RWPE1 (cell line): ENCODE data around the gene GRIN3B.

ENCODE experiments used
- CTCF ChIA-PET: fragments of 350-600 bp; sonication (Branson Sonifier 250); formaldehyde crosslinking; extraction: SDS; loops from one replicate; lab custom pipeline; 2021; lab: Yijun Ruan, JAX
- POLR2A ChIA-PET: fragments of 400-600 bp; formaldehyde crosslinking; extraction: SDS; loops from one replicate; lab custom pipeline; 2020; ENCODE audit warnings: antibody characterized with exemption; ENCODE audit not compliant: low non-redundant PET; lab: Yijun Ruan, JAX
- DNase-seq: peaks from one replicate; pipeline ENCODE4 v3.0.0; 2012; ENCODE audit warnings: low spot score
- H3K27ac ChIP-seq: fragments of 450-650 bp; 2 replicates; pipeline ENCODE4 v1.5.1; 2017
- TF ChIP-seq, protein P1 (sequence below): fragments of 450-650 bp; conservative IDR thresholded peaks from 2 replicates; pipeline ENCODE4 v1.5.1; 2017; ENCODE audit warnings: low read depth, mild to moderate bottlenecking

GRIN3B gene, protein sequence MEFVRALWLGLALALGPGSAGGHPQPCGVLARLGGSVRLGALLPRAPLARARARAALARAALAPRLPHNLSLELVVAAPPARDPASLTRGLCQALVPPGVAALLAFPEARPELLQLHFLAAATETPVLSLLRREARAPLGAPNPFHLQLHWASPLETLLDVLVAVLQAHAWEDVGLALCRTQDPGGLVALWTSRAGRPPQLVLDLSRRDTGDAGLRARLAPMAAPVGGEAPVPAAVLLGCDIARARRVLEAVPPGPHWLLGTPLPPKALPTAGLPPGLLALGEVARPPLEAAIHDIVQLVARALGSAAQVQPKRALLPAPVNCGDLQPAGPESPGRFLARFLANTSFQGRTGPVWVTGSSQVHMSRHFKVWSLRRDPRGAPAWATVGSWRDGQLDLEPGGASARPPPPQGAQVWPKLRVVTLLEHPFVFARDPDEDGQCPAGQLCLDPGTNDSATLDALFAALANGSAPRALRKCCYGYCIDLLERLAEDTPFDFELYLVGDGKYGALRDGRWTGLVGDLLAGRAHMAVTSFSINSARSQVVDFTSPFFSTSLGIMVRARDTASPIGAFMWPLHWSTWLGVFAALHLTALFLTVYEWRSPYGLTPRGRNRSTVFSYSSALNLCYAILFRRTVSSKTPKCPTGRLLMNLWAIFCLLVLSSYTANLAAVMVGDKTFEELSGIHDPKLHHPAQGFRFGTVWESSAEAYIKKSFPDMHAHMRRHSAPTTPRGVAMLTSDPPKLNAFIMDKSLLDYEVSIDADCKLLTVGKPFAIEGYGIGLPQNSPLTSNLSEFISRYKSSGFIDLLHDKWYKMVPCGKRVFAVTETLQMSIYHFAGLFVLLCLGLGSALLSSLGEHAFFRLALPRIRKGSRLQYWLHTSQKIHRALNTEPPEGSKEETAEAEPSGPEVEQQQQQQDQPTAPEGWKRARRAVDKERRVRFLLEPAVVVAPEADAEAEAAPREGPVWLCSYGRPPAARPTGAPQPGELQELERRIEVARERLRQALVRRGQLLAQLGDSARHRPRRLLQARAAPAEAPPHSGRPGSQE

DNA sequence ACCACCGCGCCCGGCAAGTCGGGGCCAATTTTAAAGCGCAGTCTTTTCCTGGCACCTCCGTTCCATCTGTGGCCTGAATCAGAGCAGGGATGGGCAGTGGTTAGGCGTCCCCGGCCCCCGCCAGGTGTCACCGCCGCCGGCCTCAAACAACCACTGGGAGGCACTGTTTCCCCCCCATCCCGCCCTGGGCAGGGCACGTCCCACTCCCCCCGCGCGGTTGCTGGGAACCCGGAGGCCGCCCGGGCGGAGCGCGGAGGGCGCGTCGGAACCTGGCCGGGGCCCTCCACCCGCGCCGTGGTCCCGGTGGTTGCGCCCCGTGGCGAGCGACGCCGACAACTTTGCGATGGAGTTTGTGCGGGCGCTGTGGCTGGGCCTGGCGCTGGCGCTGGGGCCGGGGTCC, at the start of gene GRIN3B:
Gene GRIN3B (plus strand): TSS at position 325 of the 400 bp plus-strand sequence. CDS start 19 bp downstream, at position 344.
- ChIA-PET POLR2A (no interaction called here), CTCF (no interaction called here)
- TF ChIP-seq, protein P1, sequence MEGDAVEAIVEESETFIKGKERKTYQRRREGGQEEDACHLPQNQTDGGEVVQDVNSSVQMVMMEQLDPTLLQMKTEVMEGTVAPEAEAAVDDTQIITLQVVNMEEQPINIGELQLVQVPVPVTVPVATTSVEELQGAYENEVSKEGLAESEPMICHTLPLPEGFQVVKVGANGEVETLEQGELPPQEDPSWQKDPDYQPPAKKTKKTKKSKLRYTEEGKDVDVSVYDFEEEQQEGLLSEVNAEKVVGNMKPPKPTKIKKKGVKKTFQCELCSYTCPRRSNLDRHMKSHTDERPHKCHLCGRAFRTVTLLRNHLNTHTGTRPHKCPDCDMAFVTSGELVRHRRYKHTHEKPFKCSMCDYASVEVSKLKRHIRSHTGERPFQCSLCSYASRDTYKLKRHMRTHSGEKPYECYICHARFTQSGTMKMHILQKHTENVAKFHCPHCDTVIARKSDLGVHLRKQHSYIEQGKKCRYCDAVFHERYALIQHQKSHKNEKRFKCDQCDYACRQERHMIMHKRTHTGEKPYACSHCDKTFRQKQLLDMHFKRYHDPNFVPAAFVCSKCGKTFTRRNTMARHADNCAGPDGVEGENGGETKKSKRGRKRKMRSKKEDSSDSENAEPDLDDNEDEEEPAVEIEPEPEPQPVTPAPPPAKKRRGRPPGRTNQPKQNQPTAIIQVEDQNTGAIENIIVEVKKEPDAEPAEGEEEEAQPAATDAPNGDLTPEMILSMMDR: no peak; the same call in 1 of the 2 replicates
- H3K27ac ChIP-seq: no peak within 1 kb of the TSS
- peak; percentile 54 for DNase-seq

DNA sequence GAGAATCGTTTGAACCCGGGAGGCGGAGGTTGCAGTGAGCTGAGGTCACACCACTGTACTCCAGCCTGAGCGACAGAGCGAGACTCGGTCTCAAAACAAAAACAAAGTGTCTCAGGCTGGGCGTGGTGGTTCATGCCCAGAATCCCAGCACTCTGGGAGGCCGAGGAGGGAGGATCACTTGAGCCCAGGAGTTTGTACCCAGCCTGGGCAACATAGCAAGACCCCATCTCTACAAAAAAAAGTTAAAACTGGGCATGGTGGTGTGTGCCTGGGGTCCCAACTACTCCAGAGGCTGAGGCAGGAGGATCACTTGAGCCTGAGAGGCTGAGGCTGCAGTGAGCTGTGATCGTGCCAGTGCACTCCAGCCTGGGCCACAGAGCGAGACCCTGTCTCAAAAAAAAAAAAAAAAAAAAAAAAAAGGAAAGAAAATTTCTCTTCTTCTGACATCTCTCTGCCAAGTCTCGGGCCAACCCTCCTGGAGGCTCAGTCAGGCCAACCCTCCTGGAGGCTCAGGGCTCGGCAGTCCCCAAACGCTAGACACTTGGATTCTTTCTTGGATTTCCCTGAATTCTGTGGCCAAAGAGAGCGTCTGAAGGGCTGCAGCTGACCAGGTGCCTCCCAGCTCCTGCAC, 48.1 kb upstream of the GRIN3B start:
- no peak overlapping the region for H3K27ac ChIP-seq
- no peak for DNase-seq
- ChIA-PET POLR2A (no interaction called here), CTCF (no interaction called here)
- TF ChIP-seq, protein P1: no peak

DNA sequence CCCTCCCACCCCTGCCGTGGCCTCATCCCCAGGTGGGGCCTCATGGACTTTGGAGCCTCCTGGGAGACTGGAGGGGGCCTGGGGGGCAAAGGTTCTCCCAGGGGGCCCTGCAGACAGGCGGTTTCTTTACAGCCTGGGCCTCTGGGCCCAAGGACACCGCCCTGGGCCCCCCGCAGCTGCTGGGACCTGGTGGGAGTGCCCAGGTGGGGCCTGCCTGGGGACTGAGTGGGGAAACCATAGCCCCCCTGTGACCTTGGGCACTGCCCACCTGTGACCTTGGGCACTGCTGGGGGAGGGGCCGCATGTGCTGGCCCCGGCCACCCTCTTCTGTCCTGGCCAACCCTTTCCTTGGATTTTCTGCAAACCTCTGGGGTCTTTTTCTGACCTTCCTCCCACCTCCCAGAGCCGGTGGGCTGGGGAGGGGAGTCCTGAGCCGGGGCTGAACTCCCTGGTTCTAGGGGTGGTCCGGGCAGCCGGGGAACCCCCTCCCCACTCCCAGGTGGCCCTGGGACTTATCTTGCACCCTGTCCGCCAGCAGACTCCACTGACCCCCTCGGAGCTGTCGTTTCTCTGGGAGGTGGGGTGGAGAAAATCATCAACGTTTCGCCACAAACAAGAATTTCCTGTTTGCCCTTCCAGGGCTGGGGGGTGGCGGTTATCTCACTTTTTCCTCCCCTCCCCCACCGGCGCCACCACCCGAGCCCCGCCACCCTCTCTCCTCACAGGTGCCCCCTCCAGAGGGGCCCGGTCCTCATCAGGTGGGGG, 47.4 kb upstream of the GRIN3B start:
- TF ChIP-seq, protein P1: no peak
- CTCF ChIA-PET: interaction anchor here (0.7 kb wide), 1 partner anchor 21 kb away, joined by 3 read pairs; no protein-coding TSS in a partner anchor
- DNase-seq: peak; percentile 71
- no peak overlapping the region for H3K27ac ChIP-seq
- POLR2A ChIA-PET: no interaction called here

DNA sequence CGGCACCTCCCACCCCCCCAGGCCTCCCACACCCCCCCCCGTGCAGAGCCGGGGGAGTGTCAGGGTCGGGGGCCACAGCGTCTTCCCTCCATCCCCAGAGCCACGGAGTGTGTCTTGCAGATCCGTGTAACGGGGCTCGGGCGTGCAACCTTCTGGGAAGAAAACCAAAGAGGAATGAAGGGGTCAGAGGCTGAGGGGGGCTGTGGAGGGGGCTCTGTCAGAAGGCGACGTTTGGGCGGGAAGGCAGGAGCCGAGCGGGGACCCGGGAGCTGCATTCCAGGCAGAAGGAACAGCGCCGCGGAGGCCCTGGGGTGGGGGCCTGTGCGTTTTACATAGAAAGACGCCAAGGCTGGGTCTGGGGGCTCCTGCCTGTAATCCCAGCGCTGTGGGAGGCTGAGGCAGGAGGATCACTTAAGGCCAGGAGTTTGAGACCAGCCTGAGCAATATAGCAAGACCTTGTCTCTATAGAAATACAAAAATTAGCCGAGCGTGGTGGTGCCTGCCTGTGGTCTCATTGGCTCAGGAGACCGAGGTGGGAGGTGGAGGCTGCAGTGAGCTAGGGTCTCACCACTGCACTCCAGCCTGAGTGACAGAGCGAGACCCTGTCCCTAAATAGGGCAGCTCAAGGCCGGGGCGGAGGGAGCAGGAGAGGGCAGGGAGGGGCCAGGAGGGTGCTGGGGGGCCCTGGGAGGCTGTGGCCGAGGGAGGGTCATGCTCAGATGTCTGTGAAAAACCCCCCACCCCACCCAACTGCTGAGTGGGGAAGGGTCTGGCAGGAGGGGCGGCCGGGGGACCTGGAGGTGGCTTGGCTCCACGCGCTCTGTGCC, 46.6 kb upstream of the GRIN3B start:
- TF ChIP-seq, protein P1: no peak
- POLR2A ChIA-PET: no interaction called here
- CTCF ChIA-PET: interaction anchor here (1.0 kb wide), 1 partner anchor 17 kb away, joined by 3 read pairs; no protein-coding TSS in a partner anchor
- no peak overlapping the region for H3K27ac ChIP-seq
- DNase-seq: no peak

DNA sequence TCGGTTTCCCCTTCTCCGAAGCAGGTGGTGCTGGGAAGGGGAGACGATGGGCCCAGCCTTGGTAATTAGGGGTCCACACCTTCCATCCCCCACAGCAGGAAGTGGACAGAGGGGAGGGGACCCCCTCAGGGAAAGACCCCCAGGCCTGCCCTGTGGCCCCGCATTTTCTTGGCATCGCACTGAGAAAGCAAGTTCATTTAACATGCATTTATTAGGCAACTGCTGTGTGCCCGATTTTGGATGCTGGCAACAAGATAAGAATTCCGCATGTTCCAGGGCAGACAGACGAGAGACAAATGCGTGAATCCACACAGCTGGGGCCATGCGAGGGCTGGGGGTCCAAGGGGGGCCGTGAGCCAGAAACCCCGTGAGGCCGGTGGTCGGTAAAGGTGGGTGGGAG, 45.9 kb upstream of the GRIN3B start:
- ChIA-PET POLR2A (no interaction called here), CTCF (interaction anchor here (1.0 kb wide), 1 partner anchor 17 kb away, joined by 3 read pairs; no protein-coding TSS in a partner anchor)
- no peak for DNase-seq
- TF ChIP-seq, protein P1: no peak
- no peak overlapping the region for H3K27ac ChIP-seq
